HG02759 (cell line): Measurements from ENCODE around the gene RAB11A.

Source experiments
- ATAC-seq: cut with Tn5 transposase; IDR thresholded peaks from one replicate; pipeline ENCODE4 v1.9.1; 2021; ENCODE audit warnings: mild to moderate bottlenecking, moderate library complexity; ENCODE audit not compliant: unreplicated experiment

RAB11A gene

DNA sequence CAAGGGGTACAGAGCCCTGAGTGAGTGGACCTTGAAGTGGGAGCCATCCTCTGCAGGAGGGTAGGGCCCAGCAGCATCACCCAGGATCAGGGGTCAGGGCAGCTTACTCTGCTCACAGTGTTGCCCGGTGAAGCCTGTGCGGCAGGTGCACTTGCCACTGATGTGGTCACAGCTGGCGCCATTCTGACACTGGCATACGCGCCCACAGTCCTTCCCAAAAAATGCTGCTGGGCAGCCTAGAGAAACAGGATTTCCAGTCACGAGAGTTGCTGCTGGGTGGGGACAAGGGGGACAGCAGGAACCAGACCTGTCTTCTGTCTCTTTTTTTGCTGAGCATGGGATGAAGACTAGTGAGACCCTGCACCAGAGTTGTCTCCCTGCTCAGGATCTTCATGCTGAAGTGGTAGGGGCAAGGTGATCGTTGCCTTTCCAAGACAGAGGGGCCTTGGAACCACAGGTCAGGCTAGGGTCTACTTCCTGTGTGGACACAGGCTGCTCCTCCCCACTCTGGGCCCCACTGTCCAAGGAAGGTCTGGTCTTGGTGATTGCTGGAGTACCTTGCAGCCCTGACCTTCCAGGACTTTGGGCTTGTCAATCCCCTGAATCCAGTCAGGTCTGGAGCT lies 46.9 kb downstream of the RAB11A start:
- no peak for ATAC-seq

DNA sequence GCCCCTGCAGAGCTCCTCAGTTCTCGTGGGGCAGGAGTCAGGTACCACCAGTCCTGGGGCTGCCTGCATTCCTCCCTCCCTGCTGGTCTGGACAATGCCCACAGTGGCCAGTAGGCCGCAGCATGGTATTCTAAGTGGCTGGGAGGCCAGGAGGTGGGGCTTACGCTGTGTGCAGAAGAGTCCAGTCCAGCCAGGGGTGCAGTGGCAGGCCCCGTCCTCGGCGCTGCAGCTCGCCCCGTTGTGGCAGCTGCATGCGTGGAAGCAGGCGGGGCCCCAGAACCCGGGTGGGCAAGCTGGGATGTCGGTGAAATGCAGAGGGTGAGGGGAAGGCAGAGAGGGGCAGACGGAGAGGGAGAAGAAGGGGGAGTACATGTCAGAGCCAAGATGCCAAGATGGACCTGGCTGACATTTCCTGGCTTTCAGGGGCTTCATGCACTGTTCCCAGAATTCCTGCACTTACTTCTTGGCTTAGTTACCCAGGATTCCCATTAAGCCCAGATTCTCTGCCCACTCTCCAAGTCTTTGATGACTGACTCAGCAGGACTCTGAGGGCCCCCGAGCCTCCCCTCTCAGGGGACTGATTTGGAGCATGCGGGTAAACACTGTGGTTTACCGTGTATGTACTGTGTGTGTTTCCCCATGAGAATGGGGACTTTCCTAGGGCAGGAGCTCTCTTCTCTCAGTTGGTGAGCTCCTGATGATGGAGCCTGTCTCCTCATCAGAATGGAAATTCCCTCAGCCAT lies 47.5 kb downstream of the RAB11A start:
- peak; percentile 61 for ATAC-seq

DNA sequence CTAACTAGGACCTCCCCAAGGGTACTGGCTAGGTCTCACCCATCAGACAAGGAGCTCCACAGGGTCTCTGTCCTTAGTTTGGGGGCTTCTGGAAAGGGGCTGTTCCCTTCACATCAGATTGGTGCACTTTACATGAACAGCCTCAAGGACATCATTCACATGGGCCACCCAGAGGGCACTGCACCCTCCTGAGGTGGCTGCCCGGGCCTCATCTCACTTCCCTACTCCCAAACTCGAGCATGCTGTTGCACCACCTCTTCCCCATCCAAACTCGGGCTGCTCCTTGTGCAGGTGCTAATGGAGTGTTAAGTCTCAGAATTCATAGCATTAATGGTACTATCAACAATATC lies 48.1 kb downstream of the RAB11A start:
- no peak for ATAC-seq

DNA sequence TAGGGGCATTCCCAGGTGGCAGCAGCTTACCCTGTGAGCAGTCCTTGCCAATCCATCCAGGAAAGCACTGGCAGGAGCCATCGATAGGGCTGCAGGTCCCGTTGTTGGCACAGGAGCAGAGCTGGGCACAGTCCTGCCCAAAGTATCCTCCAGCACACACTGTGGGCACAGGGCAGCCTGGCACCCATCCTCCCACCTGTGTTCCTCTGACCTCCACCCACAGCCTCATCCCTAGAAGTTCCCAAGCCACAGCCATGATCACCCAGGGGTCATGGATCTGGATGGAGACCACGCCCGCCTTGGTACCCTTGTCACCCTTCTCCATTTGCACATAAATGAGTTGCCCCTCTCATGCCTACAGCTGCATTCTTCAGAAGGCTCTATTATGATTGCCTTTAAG lies 48.6 kb downstream of the RAB11A start:
- ATAC-seq: no peak

DNA sequence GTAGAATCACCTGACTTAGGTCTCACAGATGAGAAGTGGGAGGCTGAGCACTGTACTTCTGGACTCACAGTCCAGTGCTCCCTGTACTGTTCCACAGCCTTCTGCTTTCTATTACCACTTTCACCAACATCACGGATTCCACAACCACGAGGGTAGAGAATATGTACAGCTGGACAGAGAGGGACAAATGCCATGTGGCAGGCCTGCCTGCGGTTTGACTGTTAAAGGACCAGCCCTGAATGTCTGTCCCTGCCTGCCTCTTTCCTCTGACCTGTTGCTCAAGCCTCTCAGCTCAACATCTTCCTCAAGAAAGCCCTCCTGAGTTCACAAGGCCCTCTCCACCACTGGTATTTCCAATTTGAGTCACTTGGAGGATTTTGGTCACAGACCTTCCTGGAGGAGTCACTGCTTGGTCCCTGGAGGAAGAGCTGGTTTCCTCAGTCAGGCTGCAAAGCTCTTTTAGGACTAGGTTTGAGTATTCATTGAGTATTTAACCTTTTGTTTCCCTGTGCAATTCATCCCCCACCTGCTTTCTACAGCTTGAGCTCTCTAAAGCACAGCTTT lies 49.1 kb downstream of the RAB11A start:
- no peak for ATAC-seq

- no peak for ATAC-seq
Observed at GRCh38 chr15:65918945-65919344, 49.7 kb downstream of the RAB11A start.

DNA sequence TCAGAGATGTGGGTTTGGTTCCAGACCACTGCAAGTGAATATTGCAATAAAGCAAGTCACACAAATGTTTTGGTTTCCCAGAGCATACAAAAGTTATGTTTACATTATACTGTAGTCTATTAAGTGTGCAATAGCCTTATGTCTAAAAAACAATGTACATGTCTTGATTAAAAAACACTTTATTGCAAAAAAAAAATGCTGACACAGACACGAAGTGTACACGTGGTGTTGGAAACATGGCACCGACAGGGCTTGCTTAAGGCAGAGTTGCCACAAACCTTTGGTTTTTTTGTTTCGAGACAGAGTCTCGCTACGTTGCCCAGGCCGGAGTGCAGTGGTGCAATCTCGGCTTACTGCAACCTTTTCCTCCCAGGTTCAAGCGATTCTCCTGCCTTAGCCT lies 50.1 kb downstream of the RAB11A start:
- ATAC-seq: no peak

- no peak for ATAC-seq
Observed at GRCh38 chr15:65920121-65920520, 50.8 kb downstream of the RAB11A start.

DNA sequence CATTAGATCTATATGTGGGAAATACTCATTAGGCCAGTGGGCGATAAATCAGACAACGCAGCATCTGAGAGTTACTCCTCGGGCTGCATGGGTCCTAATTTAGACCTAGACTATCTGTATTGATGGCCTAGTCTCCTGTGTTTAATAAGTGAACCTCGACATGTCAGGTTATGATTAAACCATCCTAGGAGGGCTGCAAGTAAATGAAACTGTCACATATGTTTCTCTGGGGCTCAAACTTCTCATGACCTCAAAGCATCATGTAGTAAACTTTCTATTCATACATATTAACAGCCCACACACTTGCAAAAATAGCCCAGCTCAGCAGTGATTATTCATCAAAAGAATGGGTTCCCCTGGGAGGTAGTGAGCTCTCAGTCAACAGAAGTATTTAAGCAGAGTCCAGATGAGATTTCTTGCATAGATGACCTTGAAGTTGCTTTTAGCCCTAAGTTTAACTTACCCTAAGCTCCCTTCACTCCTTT lies 51.6 kb downstream of the RAB11A start:
- ATAC-seq: peak; percentile 45

DNA sequence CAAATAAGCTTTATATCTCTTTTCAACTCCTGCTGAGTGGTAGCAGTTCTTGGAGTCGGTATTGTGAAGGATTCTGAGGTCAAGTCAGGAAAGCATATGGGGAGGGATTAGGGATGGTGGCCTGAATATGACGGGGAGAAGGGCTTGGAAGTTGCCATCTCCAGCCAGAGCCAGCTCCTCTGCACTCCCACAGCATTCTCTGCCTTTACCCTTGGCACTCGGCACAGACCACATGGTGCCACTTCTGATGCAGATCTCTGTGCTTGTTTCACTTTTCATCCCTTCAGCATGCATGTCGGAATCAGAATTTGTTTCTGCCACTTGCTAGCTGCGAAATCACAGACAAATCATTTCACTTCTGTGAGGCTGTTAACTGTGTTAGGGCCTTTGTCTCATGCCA lies 52.5 kb downstream of the RAB11A start:
- ATAC-seq: no peak

DNA sequence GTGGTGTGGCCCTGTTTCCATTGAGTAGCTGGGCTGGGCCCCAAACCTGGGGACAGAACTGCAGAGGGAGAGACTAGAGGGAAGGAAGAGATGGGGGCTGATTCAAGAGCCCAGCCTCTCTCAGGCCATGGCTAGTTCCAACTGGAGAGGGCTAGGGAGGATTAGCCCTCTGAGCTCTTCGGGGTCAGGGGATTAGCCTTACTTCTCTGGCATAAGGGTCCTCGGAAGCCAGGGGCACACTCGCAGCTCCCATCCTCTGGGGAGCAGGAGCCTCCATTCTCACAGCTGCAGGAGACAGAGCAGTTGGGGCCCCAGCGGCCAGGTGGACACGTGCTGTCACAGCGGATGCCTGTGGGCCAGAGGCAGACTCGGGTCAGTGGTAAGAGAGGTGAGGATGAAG lies 53.3 kb downstream of the RAB11A start:
- ATAC-seq: no peak

DNA sequence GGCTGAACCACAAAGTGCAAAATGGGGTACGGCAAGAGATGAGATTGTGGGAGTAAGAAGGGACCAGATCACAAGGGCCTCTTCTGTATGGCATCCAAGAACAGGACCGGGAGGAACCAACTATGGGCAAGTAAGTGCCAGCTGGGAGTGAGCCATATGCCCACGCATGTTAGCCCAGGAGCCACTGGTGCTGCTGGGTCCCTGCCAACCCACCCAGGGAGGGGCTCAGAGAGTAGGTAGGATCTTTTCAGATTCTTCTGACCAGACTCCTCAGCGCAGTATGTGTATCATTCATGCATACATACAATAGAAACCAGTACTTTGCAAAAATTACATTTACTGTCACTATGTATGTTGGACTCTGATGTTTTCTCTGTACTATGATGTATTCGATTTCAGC lies 54.0 kb downstream of the RAB11A start:
- ATAC-seq: no peak

- ATAC-seq: no peak
Observed at GRCh38 chr15:65924004-65924403, 54.7 kb downstream of the RAB11A start.

GRCh38 chr15:65925338-65925737 lies 56.0 kb downstream of the RAB11A start:
- ATAC-seq: no peak

DNA sequence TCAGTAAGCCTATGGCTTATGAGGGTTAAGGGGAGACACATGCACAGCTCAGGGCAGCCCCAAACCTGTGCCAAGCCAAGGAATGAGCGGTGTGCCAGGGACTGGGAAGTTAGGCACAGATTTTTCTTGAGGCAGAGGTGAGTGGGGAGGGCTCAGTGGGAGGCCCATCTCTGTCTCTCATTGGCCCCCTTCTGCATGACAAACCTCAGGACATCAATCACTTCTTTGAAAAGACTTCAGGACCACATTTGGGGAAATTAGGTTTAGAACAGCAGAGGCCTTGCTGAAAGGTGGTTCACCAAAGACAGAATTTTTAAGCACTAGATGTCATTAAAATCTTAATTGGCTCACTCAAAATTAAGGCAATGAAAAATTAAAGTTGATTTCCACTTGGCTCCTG lies 57.2 kb downstream of the RAB11A start:
- no peak for ATAC-seq

DNA sequence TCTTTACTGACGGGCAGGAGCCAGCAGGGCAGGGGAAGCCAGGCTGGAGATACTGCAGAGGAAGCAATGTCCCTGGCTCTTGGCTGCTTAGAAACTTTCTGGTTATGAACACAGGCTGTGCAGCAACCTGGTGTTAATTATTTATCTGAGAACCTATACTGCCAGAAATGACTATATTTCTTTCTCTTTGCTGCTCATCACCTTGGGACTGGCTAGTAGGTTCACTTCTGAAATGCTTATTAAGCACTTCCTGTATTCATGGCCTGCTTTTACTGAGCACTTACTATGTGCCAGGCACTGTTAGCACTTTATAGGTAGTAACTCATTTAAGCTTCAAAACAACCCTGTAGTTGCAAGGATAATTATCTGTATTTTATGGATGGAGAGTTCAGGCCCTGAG lies 57.6 kb downstream of the RAB11A start:
- ATAC-seq: peak; percentile 66

GRCh38 chr15:65927545-65927944 lies 58.3 kb downstream of the RAB11A start:
- no peak for ATAC-seq

- no peak for ATAC-seq
Observed at GRCh38 chr15:65929573-65929972, 60.3 kb downstream of the RAB11A start.

DNA sequence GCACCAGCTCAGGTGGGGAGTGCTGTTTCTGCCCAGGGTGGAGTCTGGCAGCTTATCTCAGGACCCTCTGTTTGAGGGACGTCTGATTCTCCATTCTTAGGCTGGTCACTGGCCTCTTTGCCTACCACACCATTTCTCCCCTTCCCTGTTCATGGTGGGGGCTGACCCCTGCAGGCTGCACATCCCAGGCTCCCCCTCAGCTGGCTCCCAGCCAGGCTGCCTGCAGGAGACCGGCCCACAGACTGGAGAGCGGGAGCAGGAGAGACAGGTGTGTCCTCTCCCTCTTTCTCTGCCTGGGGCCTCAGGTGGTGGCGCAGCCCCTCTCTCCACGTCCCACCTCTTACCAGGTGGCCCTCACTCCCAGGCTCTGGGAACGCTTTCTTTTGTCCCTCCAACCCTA lies 60.8 kb downstream of the RAB11A start:
- ATAC-seq: no peak

DNA sequence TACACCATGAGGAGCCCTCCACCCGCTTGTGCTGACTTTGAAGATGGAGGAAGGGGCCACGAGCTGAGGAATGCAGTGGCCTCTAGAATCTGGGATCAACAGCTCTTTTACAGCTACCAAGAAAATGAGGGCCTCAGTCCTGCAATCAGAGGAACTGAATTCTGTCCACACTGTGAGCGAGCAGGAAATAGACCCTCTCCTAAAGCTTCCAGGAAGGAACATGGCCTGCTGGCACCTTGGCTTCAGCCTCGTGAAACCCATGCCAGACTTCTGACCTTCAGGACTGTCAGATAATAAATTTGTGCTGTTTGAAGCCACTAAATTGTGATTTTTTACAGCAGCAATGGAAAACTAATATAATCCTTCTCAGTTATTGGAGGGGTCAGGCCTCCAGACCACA lies 61.9 kb downstream of the RAB11A start:
- ATAC-seq: no peak

- no peak for ATAC-seq
Observed at GRCh38 chr15:65935391-65935790, 66.1 kb downstream of the RAB11A start.

GRCh38 chr15:65936282-65936681 lies 67.0 kb downstream of the RAB11A start:
- no peak for ATAC-seq
